Measurements from ENCODE around the gene NKD1.

NKD1 gene

GRCh38 chr16:50607970-50608557 is 59.9 kb downstream of the NKD1 start:
- peaks cover 0 to 5% (median 0%) of the 10 kb centered on the region in 4 experiments for H3K4me1 ChIP-seq (ENCODE audit: control extremely low read depth in 1 of 4, control insufficient read depth in 4 of 4, insufficient read depth in 4 of 4, low read length in 3 of 4)
- ChIA-PET POLR2A (no interaction called here), CTCF (interaction anchor here (1.0 to 2.0 kb wide), 2 partner anchors 15 to 26 kb away, joined by 3 to 5 read pairs; no protein-coding TSS in a partner anchor)
- 98% methylated on average over 12 of the region's 14 CpGs for WGBS (ENCODE audit: insufficient coverage)
- H3K27me3 ChIP-seq (replicated peaks in 2 of 5; ENCODE audit: control insufficient read depth in 4 of 5, insufficient read depth in 5 of 5, low read length in 4 of 5) = no peaks in the 10 kb centered on the region
- DNase-seq = no peak
- H3K27ac ChIP-seq (ENCODE audit: insufficient read depth in 1 of 2, low read depth in 1 of 2, low read length in 2 of 2, poor library complexity in 1 of 2, severe bottlenecking in 2 of 2) = no peak overlapping the region
- no peaks in the 10 kb centered on the region for H3K36me3 ChIP-seq (ENCODE audit: control insufficient read depth in 4 of 4, insufficient read depth in 4 of 4, low read length in 3 of 4)
- no peak overlapping the region for H3K4me3 ChIP-seq (ENCODE audit: control insufficient read depth in 1 of 7, extremely low read depth in 1 of 7, insufficient read depth in 4 of 7, low read depth in 2 of 7, low read length in 6 of 7)
- H3K9me3 ChIP-seq (ENCODE audit: control extremely low read depth in 1 of 5, control insufficient read depth in 4 of 5, insufficient read depth in 2 of 5, low read depth in 1 of 5, low read length in 4 of 5) = no peaks in the 10 kb centered on the region

DNA sequence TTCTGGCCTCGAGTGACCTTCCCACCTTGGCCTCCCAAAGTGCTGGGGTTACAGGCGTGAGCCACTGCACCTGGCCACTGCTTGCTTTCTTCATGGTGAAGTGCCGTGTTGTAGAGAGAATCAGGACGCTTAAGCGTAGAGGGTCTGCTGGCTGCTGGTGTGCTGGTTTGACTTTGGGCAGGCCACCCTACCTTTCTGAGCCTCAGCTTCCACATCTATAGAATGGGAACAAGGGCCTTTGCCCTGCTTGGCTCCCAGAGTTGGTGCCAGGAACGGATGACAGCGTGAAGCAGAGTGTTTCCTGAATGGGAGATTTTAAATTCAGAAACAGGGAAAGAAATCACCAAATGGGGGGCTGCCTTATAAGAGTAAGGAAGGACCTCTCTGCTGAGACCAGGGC is 60.9 kb downstream of the NKD1 start:
- DNase-seq = no peak

DNA sequence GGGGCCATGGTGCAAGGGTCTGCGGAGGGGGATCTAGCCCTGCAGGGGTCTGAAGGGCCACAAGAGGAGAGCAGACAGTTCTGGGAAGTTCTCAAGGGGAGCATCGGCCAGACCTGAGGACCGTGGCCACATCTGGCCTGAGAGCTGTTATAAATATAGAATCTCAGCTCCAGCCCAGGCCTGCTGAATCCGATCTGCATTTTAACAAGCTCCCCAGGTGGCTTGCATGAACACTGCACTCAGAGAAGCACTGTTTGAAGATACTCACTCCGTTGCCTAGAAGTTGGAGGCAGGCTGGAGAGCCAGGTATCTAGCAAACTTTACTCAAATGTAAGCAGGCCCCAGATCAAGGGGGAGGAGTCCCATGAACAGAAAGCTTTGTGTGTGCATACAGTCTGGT is 61.3 kb downstream of the NKD1 start:
- Histone ChIP-seq H3K36me3 (ENCODE audit: control insufficient read depth in 4 of 4, insufficient read depth in 4 of 4, low read length in 3 of 4) (no peaks in the 10 kb centered on the region), H3K9me3 (ENCODE audit: control extremely low read depth in 1 of 5, control insufficient read depth in 4 of 5, insufficient read depth in 2 of 5, low read depth in 1 of 5, low read length in 4 of 5) (no peaks in the 10 kb centered on the region), H3K4me1 (ENCODE audit: control extremely low read depth in 1 of 4, control insufficient read depth in 4 of 4, insufficient read depth in 4 of 4, low read length in 3 of 4) (peaks cover 0 to 3% (median 0%) of the 10 kb centered on the region in 4 experiments), H3K27ac (ENCODE audit: insufficient read depth in 1 of 2, low read depth in 1 of 2, low read length in 2 of 2, poor library complexity in 1 of 2, severe bottlenecking in 2 of 2) (no peak overlapping the region), H3K4me3 (ENCODE audit: control insufficient read depth in 1 of 7, extremely low read depth in 1 of 7, insufficient read depth in 4 of 7, low read depth in 2 of 7, low read length in 6 of 7) (no peak overlapping the region), H3K27me3 (replicated peaks in 2 of 5; ENCODE audit: control insufficient read depth in 4 of 5, insufficient read depth in 5 of 5, low read length in 4 of 5) (no peaks in the 10 kb centered on the region)
- DNase-seq = no peak
- CTCF ChIA-PET = interaction anchor here (0.6 to 2.0 kb wide), 6 partner anchors 9 to 197 kb away, joined by 3 to 8 read pairs (median 3); no protein-coding TSS in a partner anchor
- 96% methylated on average over 4 of the region's 5 CpGs for WGBS (ENCODE audit: insufficient coverage)
- POLR2A ChIA-PET = no interaction called here

More for the DNA sequence above, 60.9 kb downstream of the NKD1 start:
- 94% methylated on average over 5 of the region's 7 CpGs for WGBS (ENCODE audit: insufficient coverage)
- ChIA-PET CTCF (interaction anchor here (0.6 to 2.0 kb wide), 5 partner anchors 14 to 198 kb away, joined by 3 to 8 read pairs (median 3); no protein-coding TSS in a partner anchor), POLR2A (no interaction called here)
- H3K4me3 ChIP-seq (ENCODE audit: control insufficient read depth in 1 of 7, extremely low read depth in 1 of 7, insufficient read depth in 4 of 7, low read depth in 2 of 7, low read length in 6 of 7) = no peak overlapping the region
- H3K27me3 ChIP-seq (replicated peaks in 2 of 5; ENCODE audit: control insufficient read depth in 4 of 5, insufficient read depth in 5 of 5, low read length in 4 of 5) = no peaks in the 10 kb centered on the region
- no peak overlapping the region for H3K27ac ChIP-seq (ENCODE audit: insufficient read depth in 1 of 2, low read depth in 1 of 2, low read length in 2 of 2, poor library complexity in 1 of 2, severe bottlenecking in 2 of 2)
- H3K36me3 ChIP-seq (ENCODE audit: control insufficient read depth in 4 of 4, insufficient read depth in 4 of 4, low read length in 3 of 4) = no peaks in the 10 kb centered on the region
- H3K4me1 ChIP-seq (ENCODE audit: control extremely low read depth in 1 of 4, control insufficient read depth in 4 of 4, insufficient read depth in 4 of 4, low read length in 3 of 4) = peaks cover 0 to 3% (median 0%) of the 10 kb centered on the region in 4 experiments
- H3K9me3 ChIP-seq (ENCODE audit: control extremely low read depth in 1 of 5, control insufficient read depth in 4 of 5, insufficient read depth in 2 of 5, low read depth in 1 of 5, low read length in 4 of 5) = no peaks in the 10 kb centered on the region

DNA sequence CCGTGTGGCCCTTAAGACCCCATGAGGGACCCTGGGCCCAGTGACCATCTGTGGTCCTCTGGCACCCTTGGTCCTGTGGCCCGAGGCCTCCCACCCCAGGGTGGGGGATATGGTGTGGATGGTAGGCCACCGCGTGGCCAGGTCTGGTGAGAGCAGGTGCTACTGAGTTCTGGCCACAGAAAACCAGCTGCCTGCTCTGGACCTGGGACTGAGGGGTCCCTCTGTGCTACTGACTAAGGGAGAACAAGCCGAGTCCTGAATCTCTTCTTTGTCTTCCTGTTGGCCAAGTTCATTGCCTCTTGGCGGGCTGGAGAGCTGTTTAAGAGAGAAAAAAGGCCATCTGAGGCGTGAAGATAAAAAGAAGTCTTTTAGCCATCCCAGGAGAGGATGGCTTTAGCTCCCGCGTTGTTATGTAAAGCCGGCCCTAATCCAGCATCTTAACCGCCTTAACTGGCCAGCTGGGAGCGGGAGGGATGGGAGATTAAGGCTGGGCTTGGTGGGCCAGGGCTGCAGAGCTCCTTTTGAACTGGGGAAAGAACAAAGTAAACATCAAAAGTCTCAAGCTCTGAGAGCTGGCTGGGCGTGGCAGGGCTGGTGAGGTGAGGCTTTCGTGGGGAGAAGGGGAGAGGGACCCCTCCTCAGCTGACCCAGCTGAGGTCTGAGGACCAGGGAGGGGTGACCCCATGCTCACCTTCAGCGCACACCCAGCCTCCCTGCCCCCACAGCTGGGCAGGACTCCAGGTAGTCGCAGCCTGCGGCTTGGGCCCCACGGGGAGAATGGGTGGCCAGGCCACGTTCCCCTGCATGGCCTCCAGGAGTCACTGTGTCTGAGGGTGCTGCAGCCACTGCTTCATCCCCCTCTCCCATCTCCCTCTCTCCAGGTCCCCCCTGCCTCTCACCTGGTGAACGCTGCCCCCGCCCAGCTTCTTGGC is 62.4 kb downstream of the NKD1 start:
- peaks cover 0 to 3% (median 0%) of the 10 kb centered on the region in 4 experiments for H3K4me1 ChIP-seq (ENCODE audit: control extremely low read depth in 1 of 4, control insufficient read depth in 4 of 4, insufficient read depth in 4 of 4, low read length in 3 of 4)
- POLR2A ChIA-PET = no interaction called here

GRCh38 chr16:50611332-50611934 is 63.2 kb downstream of the NKD1 start:
- ChIA-PET CTCF (interaction anchor here (0.7 to 1.3 kb wide), 5 partner anchors 11 to 489 kb away, joined by 3 to 4 read pairs (median 3); no protein-coding TSS in a partner anchor), POLR2A (no interaction called here)
- WGBS (ENCODE audit: insufficient coverage) = 97% methylated on average over 8 of the region's 9 CpGs
- Histone ChIP-seq H3K4me3 (ENCODE audit: control insufficient read depth in 1 of 7, extremely low read depth in 1 of 7, insufficient read depth in 4 of 7, low read depth in 2 of 7, low read length in 6 of 7) (no peak overlapping the region), H3K4me1 (ENCODE audit: control extremely low read depth in 1 of 4, control insufficient read depth in 4 of 4, insufficient read depth in 4 of 4, low read length in 3 of 4) (peaks cover 0 to 3% (median 0%) of the 10 kb centered on the region in 4 experiments), H3K9me3 (ENCODE audit: control extremely low read depth in 1 of 5, control insufficient read depth in 4 of 5, insufficient read depth in 2 of 5, low read depth in 1 of 5, low read length in 4 of 5) (no peaks in the 10 kb centered on the region), H3K36me3 (ENCODE audit: control insufficient read depth in 4 of 4, insufficient read depth in 4 of 4, low read length in 3 of 4) (no peaks in the 10 kb centered on the region), H3K27ac (ENCODE audit: insufficient read depth in 1 of 2, low read depth in 1 of 2, low read length in 2 of 2, poor library complexity in 1 of 2, severe bottlenecking in 2 of 2) (no peak overlapping the region), H3K27me3 (replicated peaks in 2 of 5; ENCODE audit: control insufficient read depth in 4 of 5, insufficient read depth in 5 of 5, low read length in 4 of 5) (no peaks in the 10 kb centered on the region)
- DNase-seq = peak in 1 of 3 donors; percentile 8

More for the DNA sequence above, 62.4 kb downstream of the NKD1 start:
- Histone ChIP-seq H3K36me3 (ENCODE audit: control insufficient read depth in 4 of 4, insufficient read depth in 4 of 4, low read length in 3 of 4) (no peaks in the 10 kb centered on the region), H3K27me3 (replicated peaks in 2 of 5; ENCODE audit: control insufficient read depth in 4 of 5, insufficient read depth in 5 of 5, low read length in 4 of 5) (no peaks in the 10 kb centered on the region), H3K9me3 (ENCODE audit: control extremely low read depth in 1 of 5, control insufficient read depth in 4 of 5, insufficient read depth in 2 of 5, low read depth in 1 of 5, low read length in 4 of 5) (no peaks in the 10 kb centered on the region), H3K4me3 (ENCODE audit: control insufficient read depth in 1 of 7, extremely low read depth in 1 of 7, insufficient read depth in 4 of 7, low read depth in 2 of 7, low read length in 6 of 7) (no peak overlapping the region), H3K27ac (ENCODE audit: insufficient read depth in 1 of 2, low read depth in 1 of 2, low read length in 2 of 2, poor library complexity in 1 of 2, severe bottlenecking in 2 of 2) (no peak overlapping the region)
- CTCF ChIA-PET = interaction anchor here (1.0 to 2.0 kb wide), 8 partner anchors 8 to 92 kb away, joined by 3 to 8 read pairs (median 3); no protein-coding TSS in a partner anchor
- no peak for DNase-seq
- 96% methylated on average over 16 of the region's 21 CpGs for WGBS (ENCODE audit: insufficient coverage)

DNA sequence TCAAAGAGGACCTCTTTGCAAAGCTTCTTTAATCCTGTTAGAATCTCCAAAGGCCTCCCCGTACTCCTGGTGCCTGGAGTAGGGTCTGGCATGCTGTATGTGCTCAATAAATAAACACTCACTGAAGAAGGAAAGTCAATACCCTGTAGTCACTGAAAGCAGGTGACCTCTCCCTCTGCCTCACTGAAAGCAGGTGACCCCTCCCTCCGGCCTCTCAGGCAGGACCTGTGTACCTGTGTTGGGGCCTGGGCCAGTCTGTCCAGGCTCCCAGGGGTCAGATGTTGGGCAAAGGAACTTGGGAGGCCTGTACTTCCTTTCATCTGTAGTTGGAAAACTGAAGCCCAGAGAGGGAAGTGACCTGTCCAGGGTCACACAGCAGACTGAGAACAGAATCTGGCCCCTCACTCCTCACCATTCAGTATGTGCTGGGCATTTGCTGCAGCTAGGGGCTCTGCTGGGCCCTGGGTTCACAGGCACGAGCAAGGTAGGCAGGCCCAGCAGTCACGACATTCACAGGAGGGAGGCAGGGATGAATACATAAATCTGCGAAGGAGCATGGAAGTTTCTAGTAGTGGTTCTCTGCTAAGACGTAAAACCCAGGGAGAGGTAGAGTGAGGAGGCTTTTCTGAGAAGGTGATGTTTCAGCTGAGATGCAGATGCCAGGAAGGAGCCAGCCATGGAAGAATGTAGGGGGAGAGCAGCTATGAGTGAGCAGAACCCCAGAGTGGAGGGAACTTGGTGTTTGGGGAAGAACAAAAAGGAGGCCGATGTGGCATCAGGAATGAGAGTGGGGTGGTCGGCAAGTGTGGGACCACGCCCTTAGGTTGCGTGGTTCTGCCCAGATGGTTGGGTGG is 64.0 kb downstream of the NKD1 start:
- Histone ChIP-seq H3K27ac (ENCODE audit: insufficient read depth in 1 of 2, low read depth in 1 of 2, low read length in 2 of 2, poor library complexity in 1 of 2, severe bottlenecking in 2 of 2) (no peak overlapping the region), H3K27me3 (replicated peaks in 2 of 5; ENCODE audit: control insufficient read depth in 4 of 5, insufficient read depth in 5 of 5, low read length in 4 of 5) (no peaks in the 10 kb centered on the region), H3K9me3 (ENCODE audit: control extremely low read depth in 1 of 5, control insufficient read depth in 4 of 5, insufficient read depth in 2 of 5, low read depth in 1 of 5, low read length in 4 of 5) (no peaks in the 10 kb centered on the region), H3K36me3 (ENCODE audit: control insufficient read depth in 4 of 4, insufficient read depth in 4 of 4, low read length in 3 of 4) (no peaks in the 10 kb centered on the region), H3K4me3 (ENCODE audit: control insufficient read depth in 1 of 7, extremely low read depth in 1 of 7, insufficient read depth in 4 of 7, low read depth in 2 of 7, low read length in 6 of 7) (no peak overlapping the region), H3K4me1 (ENCODE audit: control extremely low read depth in 1 of 4, control insufficient read depth in 4 of 4, insufficient read depth in 4 of 4, low read length in 3 of 4) (peaks cover 0 to 3% (median 0%) of the 10 kb centered on the region in 4 experiments)
- ChIA-PET CTCF (interaction anchor here (0.7 to 1.4 kb wide), 5 partner anchors 10 to 154 kb away, joined by 3 to 4 read pairs (median 3); no protein-coding TSS in a partner anchor), POLR2A (no interaction called here)
- no peak for DNase-seq
- 98% methylated on average over 10 of the region's 10 CpGs for WGBS (ENCODE audit: insufficient coverage)

Measured in common myeloid progenitor, CD34-positive (primary cell).